Measurements from ENCODE around the gene DCDC2C.

DCDC2C gene

GRCh38 chr2:3729786-3730185 lies 26.4 kb downstream of the DCDC2C start:
- H4K20me1 ChIP-seq (ENCODE audit: insufficient read depth, low read length): no peaks in the 10 kb centered on the region
- no peaks in the 10 kb centered on the region for H3K79me2 ChIP-seq (ENCODE audit: insufficient read depth, low read length)
- TF ChIP-seq CTCF (IDR thresholded peaks at IDR 0.05; ENCODE audit: low read length): no peak
- no peak for TF ChIP-seq EZH2 (IDR thresholded peaks at IDR 0.05; ENCODE audit: borderline replicate concordance, low read length)
- no peak overlapping the region for H3K4me3 ChIP-seq (ENCODE audit: low read depth, low read length, poor library complexity, severe bottlenecking)
- no peaks in the 10 kb centered on the region; the same call in 1 of the 2 replicates for H3K27me3 ChIP-seq (ENCODE audit: insufficient read depth, low read length)
- no peaks in the 10 kb centered on the region for H3K4me1 ChIP-seq (ENCODE audit: insufficient read depth, low read length, severe bottlenecking)
- no peak overlapping the region for H3K9ac ChIP-seq (ENCODE audit: low read length)
- no peak overlapping the region for H3K27ac ChIP-seq (ENCODE audit: low read depth, low read length, poor library complexity, severe bottlenecking)
- H3K9me3 ChIP-seq (ENCODE audit: low read length): no peaks in the 10 kb centered on the region
- H3K36me3 ChIP-seq (ENCODE audit: insufficient read depth, low read length): no peaks in the 10 kb centered on the region
- no peak overlapping the region for H3K4me2 ChIP-seq (ENCODE audit: low read length)
- no peaks in the 10 kb centered on the region for H3F3A ChIP-seq (ENCODE audit: insufficient read depth, low read length)
- no peak overlapping the region for H2AFZ ChIP-seq (ENCODE audit: low read length)
- H3K9me2 ChIP-seq (ENCODE audit: low read depth, low read length): no peaks in the 10 kb centered on the region

GRCh38 chr2:3730646-3731045 lies 27.3 kb downstream of the DCDC2C start:
- no peaks in the 10 kb centered on the region for H3K9me3 ChIP-seq (ENCODE audit: low read length)
- no peak overlapping the region for H3K4me3 ChIP-seq (ENCODE audit: low read depth, low read length, poor library complexity, severe bottlenecking)
- H3K27me3 ChIP-seq (ENCODE audit: insufficient read depth, low read length): no peaks in the 10 kb centered on the region
- no peak overlapping the region for H3K9ac ChIP-seq (ENCODE audit: low read length)
- H2AFZ ChIP-seq (ENCODE audit: low read length): no peak overlapping the region
- H3F3A ChIP-seq (ENCODE audit: insufficient read depth, low read length): no peaks in the 10 kb centered on the region
- H3K36me3 ChIP-seq (ENCODE audit: insufficient read depth, low read length): no peaks in the 10 kb centered on the region
- no peaks in the 10 kb centered on the region for H4K20me1 ChIP-seq (ENCODE audit: insufficient read depth, low read length)
- no peaks in the 10 kb centered on the region for H3K9me2 ChIP-seq (ENCODE audit: low read depth, low read length)
- H3K4me2 ChIP-seq (ENCODE audit: low read length): no peak overlapping the region
- no peaks in the 10 kb centered on the region for H3K79me2 ChIP-seq (ENCODE audit: insufficient read depth, low read length)
- no peak overlapping the region for H3K27ac ChIP-seq (ENCODE audit: low read depth, low read length, poor library complexity, severe bottlenecking)
- no peak for TF ChIP-seq EZH2 (IDR thresholded peaks at IDR 0.05; ENCODE audit: borderline replicate concordance, low read length)
- TF ChIP-seq CTCF (IDR thresholded peaks at IDR 0.05; ENCODE audit: low read length): no peak
- no peaks in the 10 kb centered on the region for H3K4me1 ChIP-seq (ENCODE audit: insufficient read depth, low read length, severe bottlenecking)

GRCh38 chr2:3731829-3732228 lies 28.5 kb downstream of the DCDC2C start:
- Histone ChIP-seq H3K9ac (ENCODE audit: low read length) (no peak overlapping the region), H4K20me1 (ENCODE audit: insufficient read depth, low read length) (no peaks in the 10 kb centered on the region)

More at GRCh38 chr2:3731829-3732228, 28.5 kb downstream of the DCDC2C start:
- H3K27me3 ChIP-seq (ENCODE audit: insufficient read depth, low read length): no peaks in the 10 kb centered on the region
- H3F3A ChIP-seq (ENCODE audit: insufficient read depth, low read length): no peaks in the 10 kb centered on the region
- no peaks in the 10 kb centered on the region for H3K9me3 ChIP-seq (ENCODE audit: low read length)
- H3K36me3 ChIP-seq (ENCODE audit: insufficient read depth, low read length): no peaks in the 10 kb centered on the region
- H3K4me3 ChIP-seq (ENCODE audit: low read depth, low read length, poor library complexity, severe bottlenecking): no peak overlapping the region
- H3K4me1 ChIP-seq (ENCODE audit: insufficient read depth, low read length, severe bottlenecking): no peaks in the 10 kb centered on the region
- H3K4me2 ChIP-seq (ENCODE audit: low read length): no peak overlapping the region
- H3K79me2 ChIP-seq (ENCODE audit: insufficient read depth, low read length): no peaks in the 10 kb centered on the region
- H3K9me2 ChIP-seq (ENCODE audit: low read depth, low read length): no peaks in the 10 kb centered on the region
- TF ChIP-seq EZH2 (IDR thresholded peaks at IDR 0.05; ENCODE audit: borderline replicate concordance, low read length) (no peak), CTCF (IDR thresholded peaks at IDR 0.05; ENCODE audit: low read length) (no peak)
- no peak overlapping the region for H3K27ac ChIP-seq (ENCODE audit: low read depth, low read length, poor library complexity, severe bottlenecking)
- no peak overlapping the region for H2AFZ ChIP-seq (ENCODE audit: low read length)
